Measurements from ENCODE around the gene NHERF1. TPM values are rescaled to one million over a fixed set of nuclear protein-coding genes. Genes with fewer than 3 reads are reported as not detected.

The NHERF1 gene
- total and polyA plus RNA-seq, 2 of the 8 experiments (the other 6 are each of a cell fraction or from before 2014, with no cell fraction given) = 92.9 to 99.2 TPM

- FAIRE-seq = no peak
- DNase-seq (ENCODE audit: low read depth in 1 of 2, low spot score in 2 of 2) = no peak
Observed at GRCh38 chr17:74780443-74781238, 32.2 kb downstream of the NHERF1 start.

More at GRCh38 chr17:74780443-74781238, 32.2 kb downstream of the NHERF1 start:
- no peaks in the 10 kb centered on the region for H3K9me3 ChIP-seq (ENCODE audit: insufficient read depth in 2 of 2, low read depth in 1 of 2, low read length in 1 of 2)
- no peak overlapping the region for H4K8ac ChIP-seq (ENCODE audit: extremely low read depth, insufficient read depth, low read length)
- H3K79me2 ChIP-seq (ENCODE audit: control insufficient read depth in 1 of 2, insufficient read depth in 2 of 2, low read length in 2 of 2) = peaks cover 0 to 17% of the 10 kb centered on the region in 2 experiments; a peak in 2 of 4 replicates
- H2AK5ac ChIP-seq (ENCODE audit: low read depth, low read length) = no peak overlapping the region
- no peak overlapping the region for H3K4ac ChIP-seq (replicated peaks; ENCODE audit: insufficient read length, low read depth, low read length)
- TF ChIP-seq SIN3A (conservative IDR thresholded peaks at IDR 0.05 in 1 of 2, IDR thresholded peaks at IDR 0.05 in 1 of 2; ENCODE audit: low read depth in 1 of 2, low read length in 2 of 2) (peak in 1 of 2 experiments; percentile 65; a peak in 1 of 4 replicates), NRF1 (IDR thresholded peaks at IDR 0.05; ENCODE audit: low read depth, low read length) (no peak), CTCF (IDR thresholded peaks at IDR 0.05; ENCODE audit: control extremely low read depth in 1 of 3, insufficient read depth in 1 of 3, low read depth in 1 of 3, low read length in 3 of 3) (peak; percentile 62 to 92 (median 70)), RAD21 (IDR thresholded peaks at IDR 0.05 in 1 of 2, conservative IDR thresholded peaks at IDR 0.05 in 1 of 2; ENCODE audit: low read depth in 2 of 2, low read length in 2 of 2) (peak; percentile 56 to 65), POLR2AphosphoS5 (IDR thresholded peaks at IDR 0.05; ENCODE audit: low read depth, low read length) (no peak)
- H2BK5ac ChIP-seq (ENCODE audit: low read depth, low read length) = no peak overlapping the region
- H2BK15ac ChIP-seq (ENCODE audit: low read length) = no peak overlapping the region
- H4K20me1 ChIP-seq (replicated peaks in 1 of 2; ENCODE audit: control insufficient read depth in 1 of 2, insufficient read depth in 2 of 2, low read length in 2 of 2) = peaks cover 3 to 15% of the 10 kb centered on the region in 2 experiments
- H3K4me1 ChIP-seq (replicated peaks in 1 of 4; ENCODE audit: control insufficient read depth in 3 of 4, insufficient read depth in 4 of 4, low read length in 3 of 4) = peaks cover 0 to 9% (median 4%) of the 10 kb centered on the region in 4 experiments; a peak in 5 of 7 replicates
- H3K36me3 ChIP-seq (ENCODE audit: control insufficient read depth in 2 of 4, insufficient read depth in 4 of 4, low read length in 3 of 4) = peaks cover 0 to 9% (median 0%) of the 10 kb centered on the region in 4 experiments; a peak in 3 of 8 replicates
- H3K79me1 ChIP-seq (ENCODE audit: low read depth, low read length) = peaks cover 18% of the 10 kb centered on the region
- no peak overlapping the region for H2BK120ac ChIP-seq (replicated peaks; ENCODE audit: low read depth, low read length)
- no peak overlapping the region for H3K14ac ChIP-seq (ENCODE audit: insufficient read length)
- H3K23ac ChIP-seq (ENCODE audit: insufficient read length) = no peak overlapping the region
- no peak overlapping the region for H3K27ac ChIP-seq (ENCODE audit: low read depth, low read length)
- no peaks in the 10 kb centered on the region for H3K27me3 ChIP-seq (replicated peaks in 1 of 4; ENCODE audit: control insufficient read depth in 3 of 4, extremely low read depth in 1 of 4, insufficient read depth in 3 of 4, low read length in 3 of 4)
- peaks cover 5% of the 10 kb centered on the region for H3K23me2 ChIP-seq (ENCODE audit: low read depth, low read length)
- H3K9ac ChIP-seq (replicated peaks in 1 of 4; ENCODE audit: extremely low read depth in 1 of 4, low read depth in 3 of 4, low read length in 3 of 4) = no peak overlapping the region
- ChIA-PET POLR2A (ENCODE audit: partially characterized antibody) (interaction anchor here (1.1 kb wide), 1 partner anchor 34 kb away, joined by 4 read pairs; no protein-coding TSS in a partner anchor), CTCF (ENCODE audit: partially characterized antibody) (interaction anchor here (0.6 to 99.6 kb wide), 20 partner anchors 10 to 254 kb away, joined by 3 to 2981 read pairs (median 7); partner anchors contain the start of genes FDXR, GRIN2C, NHERF1 and RAB37)
- no peak overlapping the region for H2BK20ac ChIP-seq (ENCODE audit: low read length)
- no peak overlapping the region for H3K4me2 ChIP-seq (ENCODE audit: insufficient read depth in 1 of 2, low read depth in 2 of 2, low read length in 2 of 2)
- no peak overlapping the region for H2AFZ ChIP-seq (ENCODE audit: low read length)
- no peak overlapping the region for H3K4me3 ChIP-seq (ENCODE audit: extremely low read depth in 1 of 4, insufficient read depth in 2 of 4, low read depth in 3 of 4, low read length in 4 of 4)
- 78% methylated on average over 7 of the region's 7 CpGs; no CpG with 5 or more reads in 1 of the 2 experiments for WGBS, 2 experiments (ENCODE audit: extremely low coverage in 1 of 2, insufficient coverage in 1 of 2, insufficient read length in 1 of 2, insufficient replicate concordance in 2 of 2, low coverage in 1 of 2, low lambda C conversion rate in 2 of 2, missing lambda C conversion rate in 1 of 2)
- H3K18ac ChIP-seq (ENCODE audit: extremely low read depth, low read length) = no peak overlapping the region
- no peak overlapping the region for H3K56ac ChIP-seq (replicated peaks; ENCODE audit: insufficient read length, low read depth, low read length)
- no peak overlapping the region for H4K5ac ChIP-seq (ENCODE audit: insufficient read length, low read depth, low read length)
- H2BK12ac ChIP-seq (ENCODE audit: low read depth, low read length) = no peak overlapping the region
- no peak overlapping the region for H4K91ac ChIP-seq (replicated peaks; ENCODE audit: insufficient read length, low read length)

Data from H1 (cell line).